ENCODE measurements around the gene VPS16.

- TF ChIP-seq CTCF (IDR thresholded peaks at IDR 0.05; ENCODE audit: poor library complexity, severe bottlenecking) = no peak
- TF ChIP-seq TAF1 (IDR thresholded peaks at IDR 0.05; ENCODE audit: low read depth) = no peak
- TF ChIP-seq EZH2 (IDR thresholded peaks at IDR 0.05; ENCODE audit: borderline replicate concordance, insufficient read depth, low read length, poor library complexity, severe bottlenecking) = no peak
- TF ChIP-seq, protein P1, sequence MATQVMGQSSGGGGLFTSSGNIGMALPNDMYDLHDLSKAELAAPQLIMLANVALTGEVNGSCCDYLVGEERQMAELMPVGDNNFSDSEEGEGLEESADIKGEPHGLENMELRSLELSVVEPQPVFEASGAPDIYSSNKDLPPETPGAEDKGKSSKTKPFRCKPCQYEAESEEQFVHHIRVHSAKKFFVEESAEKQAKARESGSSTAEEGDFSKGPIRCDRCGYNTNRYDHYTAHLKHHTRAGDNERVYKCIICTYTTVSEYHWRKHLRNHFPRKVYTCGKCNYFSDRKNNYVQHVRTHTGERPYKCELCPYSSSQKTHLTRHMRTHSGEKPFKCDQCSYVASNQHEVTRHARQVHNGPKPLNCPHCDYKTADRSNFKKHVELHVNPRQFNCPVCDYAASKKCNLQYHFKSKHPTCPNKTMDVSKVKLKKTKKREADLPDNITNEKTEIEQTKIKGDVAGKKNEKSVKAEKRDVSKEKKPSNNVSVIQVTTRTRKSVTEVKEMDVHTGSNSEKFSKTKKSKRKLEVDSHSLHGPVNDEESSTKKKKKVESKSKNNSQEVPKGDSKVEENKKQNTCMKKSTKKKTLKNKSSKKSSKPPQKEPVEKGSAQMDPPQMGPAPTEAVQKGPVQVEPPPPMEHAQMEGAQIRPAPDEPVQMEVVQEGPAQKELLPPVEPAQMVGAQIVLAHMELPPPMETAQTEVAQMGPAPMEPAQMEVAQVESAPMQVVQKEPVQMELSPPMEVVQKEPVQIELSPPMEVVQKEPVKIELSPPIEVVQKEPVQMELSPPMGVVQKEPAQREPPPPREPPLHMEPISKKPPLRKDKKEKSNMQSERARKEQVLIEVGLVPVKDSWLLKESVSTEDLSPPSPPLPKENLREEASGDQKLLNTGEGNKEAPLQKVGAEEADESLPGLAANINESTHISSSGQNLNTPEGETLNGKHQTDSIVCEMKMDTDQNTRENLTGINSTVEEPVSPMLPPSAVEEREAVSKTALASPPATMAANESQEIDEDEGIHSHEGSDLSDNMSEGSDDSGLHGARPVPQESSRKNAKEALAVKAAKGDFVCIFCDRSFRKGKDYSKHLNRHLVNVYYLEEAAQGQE (IDR thresholded peaks at IDR 0.05; ENCODE audit: borderline replicate concordance) = no peak
- no peak for TF ChIP-seq POLR2AphosphoS5 (IDR thresholded peaks at IDR 0.05)
- TF ChIP-seq SMC3 (conservative IDR thresholded peaks at IDR 0.05; ENCODE audit: poor library complexity) = no peak
- TF ChIP-seq MXI1 (conservative IDR thresholded peaks at IDR 0.05; ENCODE audit: poor library complexity, severe bottlenecking) = no peak
- no peak for TF ChIP-seq EP300 (conservative IDR thresholded peaks at IDR 0.05; ENCODE audit: poor library complexity, severe bottlenecking)
Observed at GRCh38 chr20:2845607-2846006, 5.1 kb downstream of the VPS16 start.

All from neural cell (in vitro differentiated cells).